AG04449 (cell line): ENCODE results near the gene SPAST.

Experiments used
- CTCF ChIA-PET: fragments of 350-600 bp; formaldehyde crosslinking; extraction: SDS; loops from one replicate; lab custom pipeline; 2021; ENCODE audit warnings: antibody characterized with exemption; lab: Yijun Ruan, JAX
- POLR2A ChIA-PET: fragments of 400-600, 350-600 bp; formaldehyde crosslinking; extraction: SDS; loops from one replicate; lab custom pipeline; 2020; ENCODE audit warnings: antibody characterized with exemption, inconsistent platforms; lab: Yijun Ruan, JAX
- DNase-seq: peaks from one replicate; pipeline ENCODE4 v3.0.0-alpha.2; 2010; ENCODE audit warnings: low read depth, low spot score
- H3K4me3 ChIP-seq: 2 replicates; pipeline ENCODE4 v1.5.1; 2011; ENCODE audit warnings: low read depth, mild to moderate bottlenecking, control low read depth, low read length
- CTCF ChIP-seq: IDR thresholded peaks from one replicate; pipeline ENCODE4 v1.5.1; 2011; ENCODE audit warnings: mild to moderate bottlenecking, moderate library complexity, low read length, control low read depth, inconsistent platforms; ENCODE audit not compliant: insufficient read depth; ENCODE audit errors: missing control alignments

The SPAST gene

GRCh38 chr2:32064713-32065112 lies 1.4 kb downstream of the SPAST start:
- TF ChIP-seq CTCF: no peak
- no peak for DNase-seq
- POLR2A ChIA-PET: interaction anchor here (0.7 kb wide), 1 partner anchor 101 kb away, joined by 3 read pairs; no protein-coding TSS in a partner anchor
- peak overlapping the region; percentile 78 for H3K4me3 ChIP-seq
- CTCF ChIA-PET: no interaction called here

- DNase-seq: no peak
- H3K4me3 ChIP-seq: no peak overlapping the region
- CTCF ChIA-PET: no interaction called here
- no peak for TF ChIP-seq CTCF
- POLR2A ChIA-PET: no interaction called here
Measured at GRCh38 chr2:32067549-32067948, 4.2 kb downstream of the SPAST start.

- no peak for DNase-seq
- H3K4me3 ChIP-seq: no peak overlapping the region
- POLR2A ChIA-PET: no interaction called here
- CTCF ChIA-PET: no interaction called here
- no peak for TF ChIP-seq CTCF
Measured at GRCh38 chr2:32074134-32074506, 10.8 kb downstream of the SPAST start.

DNA sequence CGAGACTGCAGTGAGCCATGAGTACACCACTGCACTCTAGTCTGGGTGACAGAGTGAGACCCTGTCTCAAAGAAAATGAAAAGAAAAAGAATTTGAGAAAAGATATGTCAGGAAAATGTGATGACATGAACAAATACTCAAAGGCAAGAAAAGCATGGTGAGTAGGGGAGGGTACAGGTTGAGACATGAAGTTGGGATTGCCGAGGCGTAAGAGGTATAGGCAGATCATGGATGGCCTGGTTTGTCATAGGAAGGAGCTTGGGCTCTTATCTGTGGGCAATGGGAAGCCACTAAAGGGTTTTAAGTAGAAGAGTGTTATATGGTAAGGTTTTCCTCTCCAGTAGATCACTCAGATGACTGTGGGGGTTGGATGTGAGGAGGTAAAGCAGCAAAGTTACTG lies 32.3 kb downstream of the SPAST start:
- CTCF ChIA-PET: no interaction called here
- POLR2A ChIA-PET: interaction anchor here (0.6 kb wide), 1 partner anchor 100 kb away, joined by 3 read pairs; no protein-coding TSS in a partner anchor
- no peak overlapping the region for H3K4me3 ChIP-seq
- DNase-seq: no peak
- no peak for TF ChIP-seq CTCF

GRCh38 chr2:32108111-32108510 lies 44.8 kb downstream of the SPAST start:
- CTCF ChIA-PET: no interaction called here
- H3K4me3 ChIP-seq: no peak overlapping the region
- TF ChIP-seq CTCF: no peak
- DNase-seq: no peak
- POLR2A ChIA-PET: no interaction called here

- no peak for DNase-seq
- TF ChIP-seq CTCF: no peak
- POLR2A ChIA-PET: no interaction called here
- CTCF ChIA-PET: interaction anchor here (1.3 kb wide), 1 partner anchor 25 kb away, joined by 3 read pairs; no protein-coding TSS in a partner anchor
- no peak overlapping the region for H3K4me3 ChIP-seq
Measured at GRCh38 chr2:32118055-32118454, 54.7 kb downstream of the SPAST start.
